GM23248 (cell line): Measurements from ENCODE around the gene MEX3D. TPM values are rescaled to one million over a fixed set of nuclear protein-coding genes. Genes with fewer than 3 reads are reported as not detected.

Source experiments
- DNase-seq: peaks from one replicate; pipeline ENCODE4 v3.0.0-alpha.2; 2015
- H2AFZ ChIP-seq: fragments of 200-600 bp; sonication (generic); 2 replicates; pipeline ENCODE4 v1.6.1; 2016; ENCODE audit warnings: antibody characterized with exemption
- H3F3A ChIP-seq: fragments of 200-600 bp; sonication (generic); 2 replicates; pipeline ENCODE4 v1.6.1; 2016; ENCODE audit warnings: mild to moderate bottlenecking, antibody characterized with exemption, mixed run types; ENCODE audit not compliant: insufficient read depth
- H3K27ac ChIP-seq: fragments of 200-600 bp; sonication (generic); 2 replicates; pipeline ENCODE4 v1.5.1; 2016; ENCODE audit warnings: mild to moderate bottlenecking
- H3K27me3 ChIP-seq: fragments of 200-600 bp; sonication (generic); replicated peaks from 2 replicates; pipeline ENCODE4 v1.6.1; 2016; ENCODE audit warnings: mild to moderate bottlenecking; ENCODE audit not compliant: insufficient read depth
- H3K36me3 ChIP-seq: fragments of 200-600 bp; sonication (generic); 2 replicates; pipeline ENCODE4 v1.6.1; 2016; ENCODE audit warnings: low read depth, mild to moderate bottlenecking
- H3K4me1 ChIP-seq: fragments of 200-600 bp; sonication (generic); 2 replicates; pipeline ENCODE4 v1.6.1; 2016; ENCODE audit warnings: mild to moderate bottlenecking; ENCODE audit not compliant: insufficient read depth
- H3K4me2 ChIP-seq: fragments of 200-600 bp; sonication (generic); one replicate; pipeline ENCODE4 v1.6.1; 2016; ENCODE audit warnings: mild to moderate bottlenecking; ENCODE audit not compliant: unreplicated experiment
- H3K4me3 ChIP-seq: fragments of 200-600 bp; sonication (generic); 2 replicates; pipeline ENCODE4 v1.5.1; 2016; ENCODE audit warnings: mild to moderate bottlenecking
- H3K79me2 ChIP-seq: fragments of 200-600 bp; sonication (generic); 2 replicates; pipeline ENCODE4 v1.6.1; 2016; ENCODE audit warnings: mild to moderate bottlenecking; ENCODE audit not compliant: insufficient read depth
- H3K9ac ChIP-seq: fragments of 200-600 bp; sonication (generic); 2 replicates; pipeline ENCODE4 v1.6.1; 2016; ENCODE audit warnings: mild to moderate bottlenecking
- H3K9me2 ChIP-seq: fragments of 200-600 bp; sonication (generic); 2 replicates; pipeline ENCODE4 v1.6.1; 2016; ENCODE audit warnings: mixed run types, mild to moderate bottlenecking, moderate library complexity; ENCODE audit not compliant: insufficient read depth
- H3K9me3 ChIP-seq: fragments of 200-600 bp; sonication (generic); one replicate; pipeline ENCODE4 v1.6.1; 2017; ENCODE audit warnings: low read depth
- H4K20me1 ChIP-seq: fragments of 200-600 bp; sonication (generic); 2 replicates; pipeline ENCODE4 v1.6.0; 2016; ENCODE audit not compliant: insufficient read depth
- EZH2 ChIP-seq: fragments of 200-600 bp; sonication (generic); IDR thresholded peaks from 2 replicates; pipeline ENCODE4 v1.6.1; 2018; ENCODE audit warnings: antibody characterized with exemption, mild to moderate bottlenecking; ENCODE audit not compliant: insufficient read depth, poor library complexity, severe bottlenecking
- EZH2phosphoT487 ChIP-seq: fragments of 200-600 bp; sonication (generic); IDR thresholded peaks from 2 replicates; pipeline ENCODE4 v1.6.1; 2018; ENCODE audit warnings: antibody characterized with exemption, moderate library complexity, mild to moderate bottlenecking, low read depth; ENCODE audit not compliant: insufficient read depth
- WGBS, 2 experiments: methylation state at CpG; one replicate each; pipeline ENCODE4 v1.1.6; 2015 to 2017; ENCODE audit warnings: low lambda C conversion rate in 2 of 2, low coverage in 1 of 2; ENCODE audit errors: missing lambda C conversion rate in 2 of 2; 5-methylcytosine and 5-hydroxymethylcytosine counted together
- in situ Hi-C: fragments of 300-500 bp; cut with MboI; formaldehyde crosslinking; loops from 2 replicates; pipeline ENCODE4 v1.15.0; 2020
- polyA plus RNA-seq: library from polyadenylated mRNA; unstranded; fragments of >200 nt; fragmentation: Nextera tagmentation; extraction: Ambion mirVana; gene quantifications from 2 replicates; pipeline ENCODE4 v1.2.1, GENCODE V29; 2016
- total RNA-seq: library from RNA; depleted of rRNA; stranded (reverse); fragments of >200 nt; shearing (Covaris generic); gene quantifications from 2 replicates; pipeline ENCODE4 v1.2.3, GENCODE V29; 2014

Gene MEX3D
- total and polyA plus RNA-seq, 2 experiments from 2014 or later: 2.6 to 50.3 TPM

DNA sequence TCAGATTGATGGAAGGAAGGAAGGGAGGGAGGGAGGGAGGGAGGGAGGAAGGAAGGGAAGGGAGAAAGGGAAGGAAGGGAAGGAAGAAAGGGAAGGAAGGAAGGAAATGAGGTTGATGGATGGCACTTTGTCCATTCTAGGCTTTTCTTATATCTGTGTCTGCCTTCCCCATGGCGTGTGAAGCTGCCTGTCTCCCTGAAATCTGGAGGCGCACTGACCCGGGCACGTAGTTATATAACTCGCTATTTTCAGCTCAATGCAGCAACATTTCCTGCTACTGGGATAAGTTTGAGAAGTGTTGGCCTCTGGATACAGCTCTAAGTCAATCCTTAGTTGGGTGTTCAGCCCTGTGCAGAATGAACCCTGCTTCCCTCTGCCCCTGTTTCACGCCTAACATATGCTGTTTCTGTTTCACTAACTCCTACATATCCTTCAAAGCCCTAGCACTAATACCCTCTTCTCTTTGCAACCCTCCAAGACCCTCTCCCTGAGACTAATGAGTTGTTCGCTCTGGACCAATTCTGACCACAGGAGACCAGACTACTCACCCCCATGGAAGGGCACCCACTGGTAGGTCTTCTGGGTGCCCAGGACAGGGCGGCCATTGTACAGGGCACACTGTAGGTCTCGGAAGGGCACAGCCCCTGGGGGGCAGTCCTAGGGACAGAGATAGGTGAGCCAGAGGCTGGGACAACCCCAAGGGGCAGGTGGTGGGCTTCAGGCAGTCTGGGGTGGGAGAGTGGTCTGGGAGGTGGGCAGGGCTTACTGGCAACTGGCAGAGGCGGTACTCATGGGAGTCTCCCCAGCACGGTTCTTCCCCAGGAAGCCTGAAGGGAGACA lies 58.3 kb downstream of the MEX3D start:
- Histone ChIP-seq H4K20me1 (no peaks in the 10 kb centered on the region), H3K27ac (no peak overlapping the region), H3K27me3 (no peaks in the 10 kb centered on the region), H3K9me3 (no peaks in the 10 kb centered on the region), H3F3A (peaks cover 14% of the 10 kb centered on the region; the same call in 1 of the 2 replicates), H3K9ac (no peak overlapping the region), H3K79me2 (peaks cover 7% of the 10 kb centered on the region; the same call in 1 of the 2 replicates), H3K36me3 (no peaks in the 10 kb centered on the region), H3K4me3 (no peak overlapping the region), H3K4me2 (no peak overlapping the region), H3K9me2 (no peaks in the 10 kb centered on the region), H2AFZ (no peak overlapping the region), H3K4me1 (no peaks in the 10 kb centered on the region)
- WGBS, 2 experiments: 65 to 67% methylated on average over 9 to 11 of the region's 11 CpGs
- DNase-seq: no peak
- in situ Hi-C loops: no loop called here
- no peak for TF ChIP-seq EZH2phosphoT487

DNA sequence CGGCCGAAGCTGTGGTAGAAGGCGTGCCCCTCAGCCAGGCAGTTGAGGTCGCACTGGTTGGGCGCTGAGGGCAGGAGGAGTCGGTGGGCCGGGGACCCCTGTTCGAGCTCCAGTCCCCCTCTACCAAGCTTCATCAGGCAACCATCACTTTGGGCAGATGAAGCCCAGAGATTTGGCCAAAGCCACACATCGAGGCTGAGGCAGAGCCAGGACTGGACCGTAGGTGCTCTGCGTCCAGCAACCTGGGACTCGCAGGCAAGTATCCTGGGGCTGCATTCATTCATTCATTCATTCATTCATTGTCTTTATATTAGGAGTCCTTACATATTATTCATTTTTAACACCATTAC lies 59.6 kb downstream of the MEX3D start:
- H3K36me3 ChIP-seq: no peaks in the 10 kb centered on the region
- no peaks in the 10 kb centered on the region for H3K9me2 ChIP-seq
- H3K4me3 ChIP-seq: 0 out of 2 replicates have a peak overlapping the region, but pooled peaks have one; percentile 16
- no peak overlapping the region for H3K9ac ChIP-seq
- H2AFZ ChIP-seq: no peak overlapping the region
- in situ Hi-C loops: no loop called here
- 41 to 47% methylated on average over 9 to 12 of the region's 12 CpGs for WGBS, 2 experiments
- TF ChIP-seq EZH2: no peak
- no peak for TF ChIP-seq EZH2phosphoT487
- H4K20me1 ChIP-seq: no peaks in the 10 kb centered on the region
- H3K79me2 ChIP-seq: peaks cover 7% of the 10 kb centered on the region; the same call in 1 of the 2 replicates
- H3F3A ChIP-seq: peaks cover 14% of the 10 kb centered on the region; the same call in 1 of the 2 replicates
- no peak for DNase-seq
- 0 out of 2 replicates have a peak overlapping the region, but pooled peaks have one; percentile 27 for H3K27ac ChIP-seq
- H3K4me1 ChIP-seq: no peaks in the 10 kb centered on the region
- H3K9me3 ChIP-seq: no peaks in the 10 kb centered on the region
- peak overlapping the region; percentile 34 for H3K4me2 ChIP-seq
- H3K27me3 ChIP-seq: no peaks in the 10 kb centered on the region

DNA sequence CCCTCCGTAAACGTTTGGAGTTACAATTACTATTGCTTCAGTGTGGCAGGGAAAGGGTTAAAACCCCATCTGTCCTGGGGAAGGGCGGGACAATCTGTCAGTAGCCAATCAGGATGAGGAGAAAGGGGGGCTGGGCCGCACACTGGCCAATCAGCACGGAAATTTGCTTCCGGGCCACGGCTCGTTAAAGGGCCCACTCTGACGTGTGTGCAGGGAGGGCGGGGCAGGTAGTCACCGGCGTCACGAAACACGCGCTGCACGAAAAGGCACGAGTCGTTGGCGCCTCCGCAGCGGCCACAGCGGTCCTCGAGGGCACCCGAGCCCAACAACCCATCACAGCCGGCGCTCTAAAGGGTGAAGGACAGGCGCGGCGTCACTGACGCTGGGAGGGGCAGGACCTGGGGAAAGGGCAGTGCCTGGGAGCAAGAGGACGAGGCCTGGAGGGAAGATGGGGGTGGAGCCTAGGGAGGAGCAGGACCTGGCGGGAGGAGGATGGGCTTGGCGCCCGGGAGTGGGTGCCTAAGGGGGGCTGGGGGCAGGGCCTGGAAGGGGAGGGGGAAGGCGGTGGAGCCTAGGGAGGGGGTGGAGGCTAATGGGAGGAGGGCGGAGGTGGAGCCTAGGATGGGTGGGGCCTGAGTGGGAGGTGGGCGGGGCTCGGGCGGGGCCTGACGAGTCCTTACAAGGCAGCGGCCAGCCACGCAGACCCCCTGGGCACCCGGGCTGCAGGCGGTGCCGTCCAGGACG lies 60.2 kb downstream of the MEX3D start:
- peak overlapping the region; percentile 49 for H2AFZ ChIP-seq
- H3K9me2 ChIP-seq: no peaks in the 10 kb centered on the region
- H3K9ac ChIP-seq: peak overlapping the region; percentile 64
- in situ Hi-C loops: no loop called here
- H3F3A ChIP-seq: peaks cover 14% of the 10 kb centered on the region; the same call in 1 of the 2 replicates
- H3K36me3 ChIP-seq: no peaks in the 10 kb centered on the region
- TF ChIP-seq EZH2: no peak
- H3K9me3 ChIP-seq: no peaks in the 10 kb centered on the region
- H3K79me2 ChIP-seq: peaks cover 7% of the 10 kb centered on the region; the same call in 1 of the 2 replicates
- peak overlapping the region; percentile 42 for H3K4me2 ChIP-seq
- 3 to 6% methylated on average over 36 to 41 of the region's 46 CpGs for WGBS, 2 experiments
- H3K27ac ChIP-seq: peak overlapping the region; percentile 64
- no peaks in the 10 kb centered on the region for H3K4me1 ChIP-seq
- DNase-seq: peak; percentile 98
- H3K27me3 ChIP-seq: no peaks in the 10 kb centered on the region
- no peaks in the 10 kb centered on the region for H4K20me1 ChIP-seq
- H3K4me3 ChIP-seq: peak overlapping the region; percentile 64

DNA sequence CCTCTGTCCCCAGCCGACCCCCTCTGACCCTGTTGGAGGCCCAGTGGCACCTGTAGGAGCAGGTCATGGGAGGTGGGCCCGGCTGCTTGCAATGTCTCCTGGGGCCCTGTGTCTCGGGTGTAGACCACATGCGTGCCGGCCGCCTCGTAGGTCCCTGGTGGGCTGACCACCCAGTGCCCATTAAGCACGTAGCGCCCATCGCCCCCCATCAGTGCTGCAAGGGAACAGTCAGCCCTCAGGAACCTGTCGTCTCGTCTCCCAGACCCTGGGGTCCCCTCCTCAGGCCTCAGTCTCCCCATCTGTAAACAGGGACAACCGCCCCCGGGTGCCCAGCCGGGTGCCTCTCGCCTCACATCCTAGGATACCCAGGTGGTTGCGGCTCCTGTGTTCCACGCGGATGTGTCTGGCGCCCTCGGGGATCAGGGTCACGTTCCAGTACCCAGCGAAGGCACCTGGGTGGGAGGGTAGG lies 60.9 kb downstream of the MEX3D start:
- WGBS, 2 experiments: 61 to 64% methylated on average over 23 of the region's 23 CpGs
- Histone ChIP-seq H3F3A (peaks cover 14% of the 10 kb centered on the region; the same call in 1 of the 2 replicates), H4K20me1 (no peaks in the 10 kb centered on the region), H3K4me2 (peak overlapping the region; percentile 42), H3K79me2 (peaks cover 2% of the 10 kb centered on the region; the same call in 1 of the 2 replicates), H3K27ac (peak overlapping the region; percentile 64), H3K9ac (peak overlapping the region; percentile 64), H3K9me2 (no peaks in the 10 kb centered on the region), H3K4me1 (no peaks in the 10 kb centered on the region), H3K9me3 (no peaks in the 10 kb centered on the region), H3K27me3 (no peaks in the 10 kb centered on the region), H3K36me3 (no peaks in the 10 kb centered on the region), H2AFZ (0 out of 2 replicates have a peak overlapping the region, but pooled peaks have one; percentile 49), H3K4me3 (0 out of 2 replicates have a peak overlapping the region, but pooled peaks have one; percentile 10)
- in situ Hi-C loops: no loop called here
- TF ChIP-seq EZH2: no peak
- TF ChIP-seq EZH2phosphoT487: no peak
- DNase-seq: no peak
